Stimulated activated CD4-positive, alpha-beta T cell treated with anti-CD3 and anti-CD28 coated beads, Interleukin-1b, Interleukin-23, amount 100 ng/mL, for 4 hours (primary cell): ENCODE data around the gene BAIAP2.

Experiments used
- DNase-seq, 2 donors: peaks; one replicate each; pipeline ENCODE4 v3.0.0-alpha.2; 2020; ENCODE audit warnings: low read depth in 2 of 2

Gene BAIAP2

DNA sequence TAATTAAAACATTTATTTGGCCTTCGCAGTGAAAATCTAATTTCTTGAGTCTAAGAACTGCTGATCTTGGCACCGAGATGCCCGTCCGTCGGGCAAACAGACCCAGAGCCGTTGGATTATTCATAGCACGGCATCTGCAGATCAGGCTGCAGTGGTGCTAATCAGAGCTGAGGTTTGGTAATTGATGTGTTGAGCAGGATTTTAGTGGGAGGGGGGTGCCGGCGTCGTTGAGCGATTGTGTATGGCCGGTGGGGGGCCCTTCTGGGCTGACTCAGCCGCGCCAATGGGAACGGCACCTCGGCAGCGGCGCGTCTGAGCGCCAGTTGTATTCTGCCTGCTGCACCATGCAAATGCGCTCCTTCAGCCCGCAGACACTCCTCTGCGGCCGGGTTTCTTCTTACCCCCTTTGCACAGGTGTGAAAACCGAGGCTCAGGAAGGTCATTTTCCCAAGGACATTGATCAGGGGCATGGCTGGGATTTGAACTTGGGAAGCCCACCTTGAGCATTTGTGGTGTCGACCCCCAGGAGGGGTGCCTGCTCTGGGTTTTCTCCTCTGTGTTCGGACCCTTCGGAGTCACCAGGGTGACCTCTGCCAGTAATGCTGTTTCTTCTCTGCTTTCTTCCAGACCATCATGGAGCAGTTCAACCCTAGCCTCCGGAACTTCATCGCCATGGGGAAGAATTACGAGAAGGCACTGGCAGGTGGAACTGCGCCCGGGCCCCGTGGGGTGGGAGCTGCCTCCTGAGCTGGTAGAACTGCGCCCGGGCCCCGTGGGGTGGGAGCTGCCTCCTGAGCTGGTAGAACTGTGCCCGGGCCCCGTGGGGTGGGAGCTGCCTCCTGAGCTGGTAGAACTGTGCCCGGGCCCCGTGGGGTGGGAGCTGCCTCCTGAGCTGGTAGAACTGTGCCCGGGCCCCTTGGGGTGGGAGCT is 18.4 kb downstream of the BAIAP2 start:
- DNase-seq = no peak

DNA sequence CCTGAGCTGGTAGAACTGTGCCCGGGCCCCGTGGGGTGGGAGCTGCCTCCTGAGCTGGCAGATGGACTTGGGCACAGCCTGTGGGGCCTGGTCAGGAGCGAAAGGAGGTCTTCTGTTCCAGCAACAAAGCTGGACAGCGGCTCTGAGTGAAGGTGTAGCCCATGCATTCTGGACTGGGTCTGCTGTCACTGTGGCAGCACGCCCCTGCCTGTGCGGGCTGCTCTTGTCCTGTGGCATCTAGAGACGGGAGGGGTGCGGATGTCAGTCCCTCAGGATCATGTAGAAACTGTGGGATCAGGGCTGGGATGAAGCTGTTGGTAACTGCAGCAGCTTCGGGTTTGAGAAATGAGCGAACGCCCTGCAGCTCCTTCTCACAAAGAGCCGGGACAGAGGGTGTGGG is 19.4 kb downstream of the BAIAP2 start:
- DNase-seq = no peak

DNA sequence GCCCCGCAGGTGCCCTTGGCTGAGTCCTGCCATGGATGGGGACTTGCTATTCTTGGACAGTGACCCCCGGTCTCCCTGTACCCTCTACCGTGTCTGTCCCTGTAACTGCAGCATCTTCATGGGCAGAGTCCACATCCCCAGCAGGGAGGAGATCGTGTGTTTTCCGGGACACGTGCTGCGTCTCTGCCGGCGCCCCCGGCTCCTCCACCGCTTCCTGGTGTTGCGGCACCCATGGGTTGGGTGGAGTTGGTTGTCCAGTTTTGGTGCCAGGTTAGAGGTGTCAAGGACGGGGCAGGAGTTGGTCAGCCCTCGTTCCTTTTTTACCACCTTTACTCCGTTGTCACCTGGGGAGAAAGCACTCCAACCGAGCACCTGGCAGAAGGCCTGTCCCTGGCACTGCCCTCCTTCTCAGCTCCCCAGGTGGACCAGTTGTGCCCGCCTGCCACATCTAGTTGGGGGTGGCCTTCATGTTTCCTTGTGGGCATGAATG is 20.0 kb downstream of the BAIAP2 start:
- DNase-seq = no peak

DNA sequence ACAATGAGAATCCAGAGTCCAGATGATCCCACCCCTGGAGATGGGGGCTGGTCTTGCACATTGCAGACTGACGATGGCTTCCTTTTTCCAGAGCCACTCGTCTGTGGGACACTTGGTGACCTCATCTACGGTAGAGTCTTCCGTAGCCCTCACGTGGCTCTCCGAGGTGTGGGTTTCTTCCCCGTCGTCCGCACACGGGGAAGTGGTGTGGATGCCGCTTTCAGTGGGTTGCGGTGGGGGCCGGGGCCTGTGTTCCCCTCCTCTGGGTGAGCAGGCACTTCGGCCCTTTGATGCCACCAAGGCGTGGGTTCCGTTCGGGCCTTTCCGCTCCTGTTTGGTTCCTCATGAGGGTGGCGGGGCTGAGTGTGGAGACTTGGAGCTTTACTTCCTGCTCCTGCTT is 21.4 kb downstream of the BAIAP2 start:
- no peak for DNase-seq

DNA sequence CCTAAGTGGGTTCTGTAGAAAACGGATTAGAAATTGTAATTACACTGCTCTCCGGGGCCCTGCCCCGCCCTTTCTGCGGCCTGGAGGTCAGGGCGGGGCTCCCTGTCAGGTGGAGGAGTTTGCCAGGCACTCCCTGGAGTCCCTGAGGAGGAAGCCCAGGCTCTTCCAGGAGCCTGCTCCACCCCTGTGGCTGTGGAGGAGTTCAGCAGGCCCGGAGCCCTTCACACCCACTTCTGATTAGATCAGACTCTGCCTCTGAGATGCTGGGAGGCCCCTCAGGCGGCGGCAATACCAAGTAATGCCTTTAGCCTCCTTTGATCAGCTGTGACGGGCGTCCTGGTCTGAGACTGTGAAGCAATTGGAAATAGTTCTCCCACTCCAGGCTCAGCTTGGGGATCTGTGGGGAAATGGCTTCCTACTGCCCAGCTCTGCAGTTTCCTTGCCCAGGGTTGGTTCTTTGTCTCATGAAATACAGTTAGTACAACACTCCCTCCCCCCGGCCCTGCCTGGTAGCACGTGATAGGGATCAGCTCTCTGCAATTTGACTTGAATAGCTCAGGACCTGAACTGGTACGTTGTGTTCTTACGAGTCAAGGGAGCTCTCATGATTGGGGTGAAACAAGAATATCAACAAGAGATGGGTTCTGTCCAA is 22.3 kb downstream of the BAIAP2 start:
- DNase-seq = no peak

DNA sequence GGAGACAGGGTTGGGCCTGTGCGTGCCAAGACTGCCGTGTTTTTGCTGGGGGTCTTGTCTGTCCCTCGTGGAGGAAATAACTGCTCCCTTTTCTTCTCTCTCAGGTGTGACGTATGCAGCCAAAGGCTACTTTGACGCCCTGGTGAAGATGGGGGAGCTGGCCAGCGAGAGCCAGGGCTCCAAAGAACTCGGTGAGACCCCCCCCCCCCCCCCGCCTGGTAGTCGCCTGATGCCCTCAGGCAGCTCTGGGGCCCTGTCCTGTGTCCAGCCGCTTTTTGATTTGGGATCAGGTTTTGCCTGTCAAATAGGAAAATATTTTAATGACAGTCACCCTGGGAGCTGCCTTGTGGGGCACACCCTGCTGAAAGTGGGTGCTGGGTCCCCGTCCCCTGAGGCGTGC is 22.8 kb downstream of the BAIAP2 start:
- DNase-seq = no peak

DNA sequence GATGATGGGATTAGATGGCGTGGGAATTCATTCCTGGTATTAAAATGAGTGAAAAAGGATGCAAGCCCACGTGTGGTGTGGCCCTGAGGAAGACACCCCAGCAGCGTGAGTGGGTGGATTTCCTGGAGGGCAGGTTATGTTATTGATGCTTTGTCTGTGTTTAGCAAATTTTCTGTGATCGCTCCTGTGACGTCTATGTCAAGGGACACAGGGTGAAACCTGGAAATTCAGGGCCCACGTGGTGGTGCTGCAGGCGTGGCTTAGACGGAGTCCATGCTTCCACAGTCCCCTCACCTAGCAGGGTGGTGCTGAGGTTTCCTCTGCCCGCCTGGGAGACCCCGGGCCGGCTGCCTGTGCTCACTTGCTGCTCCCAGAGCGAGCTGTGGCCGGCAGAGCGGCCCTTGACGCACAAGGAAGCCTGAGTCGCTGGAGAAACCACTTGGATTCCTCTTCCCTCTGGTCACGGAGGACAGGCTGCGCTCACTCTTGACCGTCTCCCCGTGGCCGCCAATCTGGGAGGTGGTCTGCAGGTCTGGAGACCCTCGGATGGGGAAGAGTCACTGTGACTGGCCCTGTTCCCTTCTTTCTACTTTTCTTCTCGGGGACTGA is 23.4 kb downstream of the BAIAP2 start:
- DNase-seq = no peak

DNA sequence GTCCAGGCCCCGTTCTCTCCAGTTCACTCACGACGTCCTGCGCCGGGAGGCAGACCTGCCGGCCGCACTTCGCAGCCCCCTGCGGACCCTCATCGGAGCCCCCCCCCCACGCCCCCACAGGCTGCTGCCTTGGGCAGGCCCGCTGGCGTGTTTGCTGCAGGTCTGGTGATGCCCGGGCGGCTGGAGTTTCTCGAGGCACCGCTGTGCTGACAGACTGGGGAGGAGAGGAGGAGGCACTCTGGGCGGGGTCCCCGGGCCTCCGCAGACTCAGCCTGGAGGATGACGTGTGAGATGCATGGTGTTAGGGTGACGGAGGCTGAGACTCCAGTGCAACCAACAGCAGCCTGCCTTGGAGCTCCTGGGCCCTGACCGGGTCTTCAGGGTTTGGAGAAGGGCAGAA is 24.1 kb downstream of the BAIAP2 start:
- DNase-seq = no peak

DNA sequence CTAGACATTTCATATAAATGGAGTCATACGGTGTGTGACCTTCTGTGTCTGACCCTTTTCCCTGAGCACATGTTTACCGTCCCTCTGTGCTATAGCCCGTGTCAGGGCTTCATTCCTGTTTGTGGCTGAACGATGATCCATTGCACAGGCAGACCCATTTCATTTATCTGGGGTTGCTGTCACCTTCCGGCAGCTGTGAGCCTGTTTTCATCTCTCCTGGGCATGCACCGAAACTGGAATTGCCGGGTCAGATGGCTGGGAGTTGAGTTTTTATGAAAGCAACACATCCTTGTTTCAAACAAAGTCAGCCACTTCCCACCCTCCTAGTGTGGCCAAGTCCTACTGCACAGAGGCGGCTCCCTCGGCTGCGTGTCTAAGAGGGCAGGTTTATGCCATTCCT is 25.5 kb downstream of the BAIAP2 start:
- no peak for DNase-seq

DNA sequence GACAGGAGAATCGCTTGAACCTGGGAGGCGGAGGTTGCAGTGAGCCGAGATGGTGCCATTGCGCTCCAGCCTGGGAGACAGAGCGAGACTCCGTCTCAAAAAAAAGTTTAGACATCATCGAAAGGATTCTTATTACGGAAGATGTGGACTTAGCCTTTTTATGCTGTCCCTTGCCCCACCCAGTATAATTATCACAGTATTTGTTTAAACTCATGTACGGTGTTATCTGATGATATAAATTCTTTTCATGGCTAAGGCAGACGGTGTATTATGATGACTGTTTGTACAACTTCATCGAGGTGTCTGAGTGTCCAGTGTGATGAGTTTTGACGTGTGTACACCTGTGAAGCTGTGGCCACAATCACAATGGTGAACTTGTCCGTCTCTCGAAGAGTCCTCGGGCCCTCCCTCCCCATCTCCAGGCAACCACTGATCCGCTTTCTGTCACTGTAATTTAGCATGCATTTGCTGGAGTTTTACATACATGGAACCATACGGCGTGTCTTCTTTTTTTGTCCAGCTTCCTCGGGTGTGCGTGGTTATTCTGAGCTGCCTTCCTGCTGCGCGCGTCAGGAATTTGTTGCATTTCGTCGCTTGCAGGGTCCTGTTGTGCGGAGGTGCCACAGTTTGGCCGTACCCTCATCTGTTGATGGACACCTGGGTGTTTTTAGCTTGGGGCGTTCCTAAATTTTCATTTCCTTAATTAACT is 26.2 kb downstream of the BAIAP2 start:
- no peak for DNase-seq

DNA sequence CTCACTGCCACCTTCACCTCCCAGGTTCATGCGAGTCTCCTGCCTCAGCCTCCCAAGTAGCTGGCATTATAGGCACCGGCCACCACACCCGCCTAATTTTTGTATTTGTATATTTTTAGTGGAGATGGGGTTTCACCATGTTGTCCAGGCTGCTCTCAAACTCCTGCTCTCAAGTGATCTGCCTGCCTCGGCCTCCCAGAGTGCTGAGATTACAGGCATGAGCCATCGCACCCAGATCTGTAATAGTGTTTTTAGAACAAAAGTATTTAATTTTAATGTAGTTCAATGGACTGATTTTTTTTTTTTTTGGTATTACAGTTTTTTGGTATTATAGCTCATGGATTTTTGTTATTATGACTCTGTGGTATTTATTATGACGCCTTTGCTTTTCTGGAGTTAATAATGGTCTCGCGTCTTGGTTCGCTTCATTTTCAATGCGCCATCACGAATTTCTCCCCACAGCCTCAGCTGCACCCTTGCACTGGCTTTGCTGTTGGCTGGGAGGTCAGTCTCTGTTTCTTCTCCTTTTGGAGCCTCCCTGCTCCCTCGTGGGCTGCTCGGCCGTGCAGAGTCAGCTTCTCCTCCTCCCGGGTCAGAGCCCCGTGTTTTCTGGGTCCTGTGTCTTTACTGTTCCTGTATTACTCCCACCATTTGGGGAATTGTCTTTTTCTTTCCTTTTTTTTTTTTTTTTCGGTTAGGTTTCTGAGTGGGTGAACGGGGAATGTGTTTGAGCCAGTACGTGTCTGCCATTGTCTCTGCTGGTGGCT is 27.2 kb downstream of the BAIAP2 start:
- DNase-seq = no peak

DNA sequence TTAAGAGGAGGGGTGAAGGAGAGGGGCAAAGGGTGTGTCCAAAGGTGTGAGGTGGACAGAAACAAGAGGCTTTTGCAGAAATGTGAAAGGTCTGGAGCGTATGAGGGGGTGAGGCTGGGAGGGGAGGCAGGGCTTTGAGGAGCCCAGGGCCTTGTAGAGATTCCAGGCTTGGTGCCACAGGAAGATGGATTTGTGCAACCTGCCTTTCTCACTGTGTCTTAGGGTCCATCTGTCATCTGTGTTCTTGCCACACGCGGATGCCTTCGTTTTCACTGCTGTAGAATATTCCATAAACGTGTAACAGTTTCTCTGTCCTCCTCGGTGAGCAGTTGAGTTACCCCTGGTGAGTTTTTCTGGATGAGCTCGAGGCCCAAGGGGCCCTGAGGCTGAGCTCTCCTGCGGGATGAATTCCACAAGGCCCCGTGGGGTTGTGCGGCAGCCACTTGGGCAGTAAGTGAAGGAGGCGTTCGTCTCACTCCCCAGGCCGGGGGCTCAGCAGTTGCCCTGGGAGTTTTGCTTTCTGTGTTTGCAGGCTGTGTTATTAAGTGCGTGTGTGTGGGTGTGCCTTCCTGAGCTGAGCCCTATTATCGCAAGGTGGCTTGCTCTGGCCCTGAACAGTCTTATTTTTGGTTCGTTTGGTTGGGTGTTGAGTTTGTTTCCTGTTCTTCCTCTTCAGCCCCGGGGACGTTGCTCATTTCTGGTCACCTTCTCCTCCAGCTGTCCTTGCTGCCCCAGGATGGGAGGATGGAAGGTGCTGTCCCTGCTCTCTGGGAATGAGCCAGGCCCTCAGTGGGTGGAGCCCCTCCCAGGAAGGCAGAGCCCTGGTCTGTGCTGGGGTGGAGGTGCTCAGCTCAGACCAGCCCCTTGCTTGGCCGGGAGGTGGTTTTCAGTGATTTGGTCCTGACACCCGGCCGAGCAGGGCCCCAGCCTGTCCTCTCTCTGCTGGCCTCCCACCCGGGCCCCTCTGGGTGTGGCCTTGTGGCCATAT is 28.4 kb downstream of the BAIAP2 start:
- DNase-seq = no peak

DNA sequence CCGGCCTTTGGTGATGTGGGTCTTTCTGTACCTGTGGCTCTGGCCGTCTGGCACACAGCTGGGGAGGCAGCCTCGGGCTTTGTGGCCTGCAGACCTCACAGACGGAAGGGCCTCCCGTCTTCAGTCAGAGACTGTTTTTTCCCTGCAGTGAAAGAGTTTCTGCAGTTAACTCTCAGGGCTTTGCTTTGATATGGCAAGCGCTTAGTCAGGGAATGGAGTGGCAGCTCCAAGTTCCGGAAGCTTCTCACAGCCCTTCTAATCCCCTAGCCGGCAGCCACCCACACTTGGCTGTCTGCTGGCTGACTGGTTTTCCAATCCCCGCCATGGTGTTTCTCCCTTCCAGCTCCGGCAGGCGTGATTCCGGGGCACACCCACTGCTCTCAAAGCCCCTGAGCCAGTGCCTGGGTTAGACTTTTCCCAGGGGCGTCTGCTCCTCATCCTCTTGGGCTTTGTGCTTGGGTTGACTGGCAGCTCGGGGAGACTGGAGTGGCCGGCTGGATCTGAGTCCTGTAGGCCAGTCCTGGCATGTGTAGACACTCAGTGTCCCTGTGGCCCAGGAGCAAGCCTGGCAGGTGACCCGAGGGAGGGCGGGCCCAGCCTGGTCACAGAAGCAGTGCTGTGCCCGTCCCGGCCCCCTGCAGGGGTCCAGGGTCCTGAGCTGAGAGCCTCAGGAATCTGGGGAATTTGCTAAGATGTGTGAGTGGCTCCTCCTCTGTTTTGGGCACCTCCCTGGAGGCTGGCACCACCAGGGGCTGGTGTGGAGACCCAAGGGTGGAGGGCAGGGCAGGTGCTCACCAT is 29.9 kb downstream of the BAIAP2 start:
- DNase-seq = no peak

DNA sequence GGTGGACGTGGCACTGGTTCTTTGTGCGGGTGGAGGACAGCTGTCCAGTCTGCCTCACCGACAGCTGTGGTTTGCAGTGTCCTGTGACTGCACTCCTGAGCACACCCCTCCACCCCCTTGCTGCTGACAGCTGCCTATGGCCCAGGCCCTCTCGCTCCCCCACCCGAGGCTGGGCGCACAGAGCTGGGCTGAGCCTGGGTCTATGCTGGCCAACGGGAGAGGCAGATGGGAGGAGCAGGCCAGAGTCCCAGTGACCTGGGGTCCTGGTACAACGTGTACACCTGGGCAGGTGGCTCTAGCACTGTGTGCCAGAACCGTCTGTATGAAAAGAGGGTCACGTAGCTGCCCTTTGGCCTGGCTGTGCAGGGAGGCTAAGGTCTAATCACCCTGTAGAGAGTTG is 30.5 kb downstream of the BAIAP2 start:
- no peak for DNase-seq

DNA sequence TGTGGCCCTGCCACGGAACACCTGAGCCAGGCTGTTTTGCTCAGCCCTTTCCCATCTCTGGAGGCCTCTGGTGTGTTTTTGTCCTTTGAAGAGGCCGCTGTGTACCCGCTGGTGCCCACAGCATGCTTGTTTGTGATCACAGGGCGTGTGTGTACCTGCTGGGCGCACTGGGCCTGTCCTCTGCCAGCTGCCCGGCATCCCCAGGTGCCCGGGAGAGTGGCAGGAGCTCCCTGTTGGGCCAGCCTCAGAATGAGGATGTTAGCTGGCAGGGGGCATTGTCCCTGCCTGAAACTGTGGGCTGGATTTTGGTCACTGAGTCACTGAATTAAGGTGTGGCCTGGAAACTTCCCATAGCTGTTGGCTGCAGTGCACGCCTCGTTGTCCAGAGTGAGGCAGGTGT is 31.1 kb downstream of the BAIAP2 start:
- DNase-seq = no peak

DNA sequence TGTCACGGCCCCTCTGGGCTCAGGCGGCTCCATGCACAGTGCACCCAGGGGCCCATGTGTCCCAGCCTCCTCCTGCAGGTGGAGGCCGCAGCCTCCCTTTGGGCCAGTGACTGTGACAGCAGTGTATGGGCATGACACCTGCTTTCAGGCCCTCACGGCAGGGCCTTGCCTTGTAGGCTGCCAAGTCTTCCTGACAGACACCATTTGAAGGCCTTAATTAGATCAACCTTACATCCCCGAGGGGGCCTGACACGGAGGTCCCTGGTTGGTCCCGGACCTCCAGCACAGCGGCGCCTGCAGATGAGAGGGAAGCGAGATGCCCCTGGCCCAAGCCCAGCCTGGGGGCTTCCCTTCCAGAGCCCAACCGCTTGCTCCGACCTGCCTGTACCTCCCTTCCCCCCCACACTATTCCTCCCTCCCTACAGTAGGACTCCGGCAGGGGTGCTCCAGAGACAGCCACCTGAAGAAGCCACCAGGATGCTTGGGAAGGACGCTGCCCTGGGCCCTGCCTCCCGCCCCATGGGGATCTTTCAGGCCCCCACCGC is 31.9 kb downstream of the BAIAP2 start:
- no peak for DNase-seq

DNA sequence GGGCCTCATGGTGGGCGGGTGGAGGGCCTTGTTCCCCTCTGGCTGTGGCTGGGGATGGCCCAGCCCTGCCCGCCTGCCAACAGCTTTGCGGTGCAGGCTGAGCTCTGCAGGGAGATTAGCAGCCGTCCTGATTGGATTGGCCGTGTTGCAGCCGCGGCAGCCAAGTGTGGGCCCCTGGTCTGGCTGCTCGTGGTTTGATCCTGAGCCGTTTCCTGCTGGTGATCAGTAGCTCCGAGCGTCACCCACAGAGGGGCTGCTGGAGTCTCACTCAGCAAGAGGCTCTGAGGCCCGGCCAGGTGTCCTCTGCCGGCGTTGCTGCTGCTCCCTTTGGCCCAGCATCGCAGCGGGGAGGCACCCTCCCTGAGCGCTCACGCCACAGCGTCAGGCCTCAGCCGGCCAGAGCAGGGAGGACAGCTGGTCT is 32.5 kb downstream of the BAIAP2 start:
- DNase-seq = no peak

DNA sequence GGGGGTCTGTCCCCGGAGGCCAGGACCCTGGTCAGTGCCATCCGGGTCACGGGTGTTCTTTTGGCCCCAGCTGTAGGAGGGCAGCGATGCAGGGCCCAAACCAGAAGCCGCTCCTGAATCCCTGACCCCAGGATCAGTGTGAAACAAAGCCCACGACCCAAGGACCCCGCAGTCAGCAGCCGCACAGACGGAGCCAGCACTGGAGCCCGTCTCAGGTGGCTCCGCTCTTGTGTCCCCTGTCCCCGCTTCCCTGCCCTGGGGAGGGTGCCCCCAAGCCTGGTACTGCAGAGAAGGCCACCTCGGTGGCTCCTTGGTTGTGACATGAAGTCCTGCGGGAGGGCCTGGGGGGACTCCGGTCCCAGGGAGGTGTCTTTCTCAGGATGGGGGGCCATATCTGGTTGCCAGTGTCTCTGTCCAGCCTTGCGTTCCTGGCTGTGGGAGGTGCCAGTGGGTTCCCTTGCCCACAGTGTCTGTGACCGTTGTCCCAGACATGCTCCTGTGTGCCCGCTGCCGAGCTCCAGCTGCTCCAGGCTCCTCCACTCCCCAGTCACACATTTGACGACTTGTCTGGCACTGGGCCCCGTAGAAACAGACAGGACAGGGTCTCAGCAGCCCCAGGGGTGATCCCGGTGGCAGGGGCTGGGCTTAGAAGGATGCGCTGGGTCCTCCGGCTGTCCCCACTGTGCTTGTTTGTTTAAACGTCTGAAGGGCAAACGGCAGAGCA is 33.6 kb downstream of the BAIAP2 start:
- DNase-seq = no peak
